WTC11 (cell line): ENCODE measurements around the gene FAM32A.

Experiments used
- CREB1 ChIP-seq: sonication (generic); formaldehyde crosslinking; IDR thresholded peaks from 2 replicates; pipeline ENCODE4 v1.8.0; 2023; ENCODE audit warnings: mild to moderate bottlenecking, missing genetic modification reagents
- CTCF ChIP-seq: fragments of 200-600 bp; IDR thresholded peaks from 2 replicates; pipeline ENCODE4 v1.8.0; 2022; ENCODE audit warnings: antibody characterized with exemption
- HMGXB4 ChIP-seq: sonication (generic); formaldehyde crosslinking; IDR thresholded peaks from 2 replicates; pipeline ENCODE4 v1.8.1; 2023; ENCODE audit warnings: mild to moderate bottlenecking, moderate library complexity, missing genetic modification reagents
- MAX ChIP-seq: sonication (generic); formaldehyde crosslinking; IDR thresholded peaks from 2 replicates; pipeline ENCODE4 v1.8.0; 2022; ENCODE audit warnings: mild to moderate bottlenecking, missing genetic modification reagents
- NR2C2 ChIP-seq: sonication (generic); formaldehyde crosslinking; IDR thresholded peaks from 2 replicates; pipeline ENCODE4 v1.8.0; 2022; ENCODE audit warnings: mild to moderate bottlenecking, missing genetic modification reagents

- TF ChIP-seq CTCF (no peak), NR2C2 (CRISPR knock-in tag) (no peak), HMGXB4 (CRISPR knock-in tag) (no peak), MAX (no peak), CREB1 (CRISPR knock-in tag) (no peak)
These were observed 24.7 kb upstream of the FAM32A start for GRCh38 chr19:16160445-16160942.
